ENCODE measurements around the gene GTF3C5. TPM values are rescaled to one million over a fixed set of nuclear protein-coding genes. Genes with fewer than 3 reads are reported as not detected.

Gene GTF3C5
- total and polyA plus RNA-seq, 9 of the 15 experiments (the other 6 are each of a cell fraction or from before 2014, with no cell fraction given): 3.8 to 118 (median 83.7) TPM

DNA sequence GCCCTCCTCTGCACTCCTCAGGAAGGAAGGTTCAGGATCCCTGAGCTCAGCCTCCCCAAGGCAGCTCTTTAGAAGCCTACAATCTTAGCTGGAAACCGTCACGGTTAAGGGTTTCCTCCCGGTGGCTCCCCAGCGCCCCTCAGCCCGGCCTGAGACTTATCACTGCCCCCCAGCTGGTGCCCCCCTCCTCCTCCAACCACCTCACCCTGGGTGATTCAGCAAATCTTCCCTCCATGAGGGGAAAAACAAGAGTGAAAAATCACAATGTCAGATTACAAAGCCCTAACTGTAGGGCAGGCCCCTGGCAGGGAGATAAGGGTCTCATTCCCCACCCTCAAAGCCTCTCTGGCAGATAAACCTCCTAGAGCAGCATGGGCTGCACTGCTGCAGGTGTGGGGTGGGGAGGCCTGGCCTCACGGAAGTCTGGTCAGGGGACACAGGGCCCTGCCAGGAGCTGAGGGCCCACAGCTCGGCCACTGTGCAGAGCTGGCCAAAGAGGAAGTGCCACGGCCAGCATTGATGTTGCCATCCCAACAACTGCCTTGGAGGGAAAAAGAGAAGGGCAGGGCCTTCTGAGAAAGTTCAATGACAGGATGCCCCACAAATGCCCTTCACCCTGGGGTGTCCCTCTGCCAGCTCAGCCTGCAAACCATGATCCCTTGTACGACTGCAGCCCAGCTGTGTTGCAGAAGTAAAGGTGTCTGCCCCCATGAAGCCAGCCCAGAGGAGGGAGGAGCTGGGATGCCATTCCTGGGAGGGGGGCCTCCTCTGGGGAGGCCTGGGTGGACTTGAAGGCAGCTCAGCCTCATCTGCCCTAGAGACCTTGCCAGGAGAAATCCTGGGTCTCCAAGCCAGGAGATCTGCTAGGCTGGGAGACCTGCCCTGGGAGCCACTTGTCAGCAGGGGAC, 26.5 kb upstream of the GTF3C5 start (continued):
- no peak for TF ChIP-seq ZNF57 (CRISPR knock-in tag; IDR thresholded peaks at IDR 0.05)
- TF ChIP-seq, protein P1, sequence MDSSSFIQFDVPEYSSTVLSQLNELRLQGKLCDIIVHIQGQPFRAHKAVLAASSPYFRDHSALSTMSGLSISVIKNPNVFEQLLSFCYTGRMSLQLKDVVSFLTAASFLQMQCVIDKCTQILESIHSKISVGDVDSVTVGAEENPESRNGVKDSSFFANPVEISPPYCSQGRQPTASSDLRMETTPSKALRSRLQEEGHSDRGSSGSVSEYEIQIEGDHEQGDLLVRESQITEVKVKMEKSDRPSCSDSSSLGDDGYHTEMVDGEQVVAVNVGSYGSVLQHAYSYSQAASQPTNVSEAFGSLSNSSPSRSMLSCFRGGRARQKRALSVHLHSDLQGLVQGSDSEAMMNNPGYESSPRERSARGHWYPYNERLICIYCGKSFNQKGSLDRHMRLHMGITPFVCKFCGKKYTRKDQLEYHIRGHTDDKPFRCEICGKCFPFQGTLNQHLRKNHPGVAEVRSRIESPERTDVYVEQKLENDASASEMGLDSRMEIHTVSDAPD (CRISPR knock-in tag; IDR thresholded peaks at IDR 0.05): 0 out of 2 replicates have a peak, but pooled peaks have one; percentile 42
- TF ChIP-seq MEIS2 (IDR thresholded peaks at IDR 0.05; ENCODE audit: partially characterized antibody): peak; percentile 88
- TF ChIP-seq JUNB (CRISPR knock-in tag; conservative IDR thresholded peaks at IDR 0.05): 0 out of 2 replicates have a peak, but pooled peaks have one; percentile 23
- no peak for TF ChIP-seq NFIX (CRISPR knock-in tag; IDR thresholded peaks at IDR 0.05; ENCODE audit: low read depth)
- TF ChIP-seq, protein P2, sequence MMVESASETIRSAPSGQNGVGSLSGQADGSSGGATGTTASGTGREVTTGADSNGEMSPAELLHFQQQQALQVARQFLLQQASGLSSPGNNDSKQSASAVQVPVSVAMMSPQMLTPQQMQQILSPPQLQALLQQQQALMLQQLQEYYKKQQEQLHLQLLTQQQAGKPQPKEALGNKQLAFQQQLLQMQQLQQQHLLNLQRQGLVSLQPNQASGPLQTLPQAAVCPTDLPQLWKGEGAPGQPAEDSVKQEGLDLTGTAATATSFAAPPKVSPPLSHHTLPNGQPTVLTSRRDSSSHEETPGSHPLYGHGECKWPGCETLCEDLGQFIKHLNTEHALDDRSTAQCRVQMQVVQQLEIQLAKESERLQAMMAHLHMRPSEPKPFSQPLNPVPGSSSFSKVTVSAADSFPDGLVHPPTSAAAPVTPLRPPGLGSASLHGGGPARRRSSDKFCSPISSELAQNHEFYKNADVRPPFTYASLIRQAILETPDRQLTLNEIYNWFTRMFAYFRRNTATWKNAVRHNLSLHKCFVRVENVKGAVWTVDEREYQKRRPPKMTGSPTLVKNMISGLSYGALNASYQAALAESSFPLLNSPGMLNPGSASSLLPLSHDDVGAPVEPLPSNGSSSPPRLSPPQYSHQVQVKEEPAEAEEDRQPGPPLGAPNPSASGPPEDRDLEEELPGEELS (CRISPR knock-in tag; IDR thresholded peaks at IDR 0.05; ENCODE audit: borderline replicate concordance): no peak
- TF ChIP-seq NONO (IDR thresholded peaks at IDR 0.05; ENCODE audit: low read depth in 2 of 2, low read length in 1 of 2): no peak
- TF ChIP-seq SRSF1 (IDR thresholded peaks at IDR 0.05; ENCODE audit: low read depth, low read length): no peak
- no peak for TF ChIP-seq ARHGAP35 (IDR thresholded peaks at IDR 0.05; ENCODE audit: partially characterized antibody)
- no peak for TF ChIP-seq RBM34 (IDR thresholded peaks at IDR 0.05; ENCODE audit: borderline replicate concordance, insufficient read depth, low read length)
- TF ChIP-seq, protein P3, sequence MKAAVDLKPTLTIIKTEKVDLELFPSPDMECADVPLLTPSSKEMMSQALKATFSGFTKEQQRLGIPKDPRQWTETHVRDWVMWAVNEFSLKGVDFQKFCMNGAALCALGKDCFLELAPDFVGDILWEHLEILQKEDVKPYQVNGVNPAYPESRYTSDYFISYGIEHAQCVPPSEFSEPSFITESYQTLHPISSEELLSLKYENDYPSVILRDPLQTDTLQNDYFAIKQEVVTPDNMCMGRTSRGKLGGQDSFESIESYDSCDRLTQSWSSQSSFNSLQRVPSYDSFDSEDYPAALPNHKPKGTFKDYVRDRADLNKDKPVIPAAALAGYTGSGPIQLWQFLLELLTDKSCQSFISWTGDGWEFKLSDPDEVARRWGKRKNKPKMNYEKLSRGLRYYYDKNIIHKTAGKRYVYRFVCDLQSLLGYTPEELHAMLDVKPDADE (conservative IDR thresholded peaks at IDR 0.05; ENCODE audit: control insufficient read depth, low read depth, low read length): 0 out of 2 replicates have a peak, but pooled peaks have one; percentile 28
- peak; percentile 99 for TF ChIP-seq SMARCE1 (IDR thresholded peaks at IDR 0.05)
- TF ChIP-seq, protein P4, sequence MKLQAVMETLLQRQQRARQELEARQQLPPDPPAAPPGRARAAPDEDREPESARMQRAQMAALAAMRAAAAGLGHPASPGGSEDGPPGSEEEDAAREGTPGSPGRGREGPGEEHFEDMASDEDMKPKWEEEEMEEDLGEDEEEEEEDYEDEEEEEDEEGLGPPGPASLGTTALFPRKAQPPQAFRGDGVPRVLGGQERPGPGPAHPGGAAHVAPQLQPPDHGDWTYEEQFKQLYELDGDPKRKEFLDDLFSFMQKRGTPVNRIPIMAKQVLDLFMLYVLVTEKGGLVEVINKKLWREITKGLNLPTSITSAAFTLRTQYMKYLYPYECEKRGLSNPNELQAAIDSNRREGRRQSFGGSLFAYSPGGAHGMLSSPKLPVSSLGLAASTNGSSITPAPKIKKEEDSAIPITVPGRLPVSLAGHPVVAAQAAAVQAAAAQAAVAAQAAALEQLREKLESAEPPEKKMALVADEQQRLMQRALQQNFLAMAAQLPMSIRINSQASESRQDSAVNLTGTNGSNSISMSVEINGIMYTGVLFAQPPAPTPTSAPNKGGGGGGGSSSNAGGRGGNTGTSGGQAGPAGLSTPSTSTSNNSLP (IDR thresholded peaks at IDR 0.05; ENCODE audit: borderline replicate concordance, low read depth, low read length): peak; percentile 69; the same call in 1 of the 2 replicates
- peak; percentile 61; the same call in 1 of the 2 replicates for TF ChIP-seq KLF13 (tag; IDR thresholded peaks at IDR 0.05; ENCODE audit: borderline replicate concordance, low read depth)
- TF ChIP-seq ZC3H8 (IDR thresholded peaks at IDR 0.05): 0 out of 2 replicates have a peak, but pooled peaks have one; percentile 39
- TF ChIP-seq, protein P5, sequence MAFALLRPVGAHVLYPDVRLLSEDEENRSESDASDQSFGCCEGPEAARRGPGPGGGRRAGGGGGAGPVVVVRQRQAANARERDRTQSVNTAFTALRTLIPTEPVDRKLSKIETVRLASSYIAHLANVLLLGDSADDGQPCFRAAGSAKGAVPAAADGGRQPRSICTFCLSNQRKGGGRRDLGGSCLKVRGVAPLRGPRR (CRISPR knock-in tag; IDR thresholded peaks at IDR 0.05): no peak
- TF ChIP-seq EP400 (IDR thresholded peaks at IDR 0.05): no peak
